Astrocyte (in vitro differentiated cells and primary cell): ENCODE measurements around the gene GRIN2A. TPM values are rescaled to one million over a fixed set of nuclear protein-coding genes. Genes with fewer than 3 reads are reported as not detected.

ENCODE experiments used
- DNase-seq: peaks from one replicate; pipeline ENCODE4 v3.0.0-alpha.2; 2010; ENCODE audit warnings: low read depth
- FAIRE-seq: peaks from 2 replicates; lab custom pipeline; 2011; peaks lifted over from hg19 to GRCh38; lab: Jason Lieb, UNC
- H2AFZ ChIP-seq: 2 replicates; pipeline ENCODE4 v1.6.0; 2012; ENCODE audit warnings: low read depth, low read length, inconsistent platforms
- H3K27ac ChIP-seq: 2 replicates; pipeline ENCODE4 v1.5.1; 2011; ENCODE audit warnings: low read depth, low read length, inconsistent platforms
- H3K27me3 ChIP-seq: 2 replicates; pipeline ENCODE4 v1.6.0; 2011; ENCODE audit warnings: low read length, inconsistent platforms; ENCODE audit not compliant: insufficient read depth
- H3K36me3 ChIP-seq: 2 replicates; pipeline ENCODE4 v1.5.1; 2011; ENCODE audit warnings: low read length, inconsistent platforms; ENCODE audit not compliant: insufficient read depth
- H3K4me1 ChIP-seq: 2 replicates; pipeline ENCODE4 v1.5.1; 2011; ENCODE audit warnings: low read length, inconsistent platforms; ENCODE audit not compliant: insufficient read depth
- H3K4me2 ChIP-seq: 2 replicates; pipeline ENCODE4 v1.6.0; 2012; ENCODE audit warnings: low read length, inconsistent platforms
- H3K4me3 ChIP-seq: 2 replicates; pipeline ENCODE4 v1.5.1; 2011; ENCODE audit warnings: low read depth, mild to moderate bottlenecking, low read length, inconsistent platforms; ENCODE audit not compliant: insufficient read depth
- H3K79me2 ChIP-seq: 2 replicates; pipeline ENCODE4 v1.6.0; 2012; ENCODE audit warnings: mild to moderate bottlenecking, low read length, inconsistent platforms; ENCODE audit not compliant: insufficient read depth
- H3K9ac ChIP-seq: 2 replicates; pipeline ENCODE4 v1.6.0; 2012; ENCODE audit warnings: mild to moderate bottlenecking, low read length, inconsistent platforms
- H3K9me3 ChIP-seq: 2 replicates; pipeline ENCODE4 v1.5.1; 2012; ENCODE audit warnings: low read depth, mild to moderate bottlenecking, low read length, inconsistent platforms; ENCODE audit not compliant: insufficient read depth
- H4K20me1 ChIP-seq: 2 replicates; pipeline ENCODE4 v1.6.0; 2012; ENCODE audit warnings: low read length, inconsistent platforms; ENCODE audit not compliant: insufficient read depth
- H3K27ac Mint-ChIP-seq: one replicate; pipeline ENCODE4 v1.8.0; 2021; ENCODE audit warnings: mild to moderate bottlenecking, mixed read lengths; ENCODE audit not compliant: unreplicated experiment
- H3K27me3 Mint-ChIP-seq: one replicate; pipeline ENCODE4 v1.8.0; 2021; ENCODE audit warnings: low read depth, mixed read lengths; ENCODE audit not compliant: unreplicated experiment
- H3K36me3 Mint-ChIP-seq: one replicate; pipeline ENCODE4 v1.8.0; 2021; ENCODE audit warnings: low read depth, mixed read lengths; ENCODE audit not compliant: unreplicated experiment
- H3K4me1 Mint-ChIP-seq: one replicate; pipeline ENCODE4 v1.8.0; 2021; ENCODE audit warnings: low read depth, mixed read lengths; ENCODE audit not compliant: unreplicated experiment
- H3K4me3 Mint-ChIP-seq: one replicate; pipeline ENCODE4 v1.8.0; 2021; ENCODE audit warnings: mild to moderate bottlenecking, moderate library complexity, mixed read lengths; ENCODE audit not compliant: unreplicated experiment
- H3K9me3 Mint-ChIP-seq: one replicate; pipeline ENCODE4 v1.8.0; 2021; ENCODE audit warnings: mild to moderate bottlenecking, mixed read lengths; ENCODE audit not compliant: unreplicated experiment
- EZH2 ChIP-seq: IDR thresholded peaks from 2 replicates; pipeline ENCODE4 v1.6.1; 2012; ENCODE audit warnings: mild to moderate bottlenecking, low read length, inconsistent platforms; ENCODE audit not compliant: insufficient read depth
- total RNA-seq: library from RNA; stranded (reverse); gene quantifications from 2 replicates; pipeline ENCODE4 v1.2.1, GENCODE V29; 2021
- TF ChIP-seq, protein P1 (sequence below): IDR thresholded peaks from 2 replicates; pipeline ENCODE4 v1.5.1; 2011; ENCODE audit warnings: low read depth, mild to moderate bottlenecking, inconsistent platforms, low read length, moderate library complexity; ENCODE audit not compliant: insufficient read depth

Gene GRIN2A
- total RNA-seq, 1 donor from 2014 or later, result 0.68 TPM

DNA sequence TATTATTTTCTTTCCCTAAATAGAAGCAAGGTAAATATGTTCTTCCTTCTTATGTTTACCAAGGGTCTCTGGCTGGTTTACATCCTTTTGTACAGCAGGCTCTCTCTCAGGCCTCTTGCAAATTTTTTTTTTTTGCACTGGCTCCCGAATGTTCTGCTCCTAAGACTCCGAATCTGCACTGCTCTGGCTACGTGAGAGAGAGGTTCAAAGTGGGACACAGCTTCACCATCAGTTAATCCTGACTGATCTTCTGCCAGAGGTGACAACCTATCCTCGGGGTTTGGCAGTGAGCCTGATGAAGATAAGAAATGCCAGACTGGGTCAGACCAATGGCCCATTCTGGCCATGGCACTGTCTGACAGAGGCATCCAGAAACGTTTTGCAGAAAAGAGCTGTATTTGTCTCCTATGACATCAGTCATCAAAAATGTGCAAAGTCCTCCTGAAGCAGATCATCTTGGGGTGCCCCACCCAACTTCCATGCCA, 136.9 kb downstream of the GRIN2A start:
- Histone ChIP-seq H3K9ac (no peak overlapping the region), H3K27ac (no peak overlapping the region), H2AFZ (no peak overlapping the region), H4K20me1 (no peaks in the 10 kb centered on the region), H3K4me3 (no peak overlapping the region), H3K4me1 (no peaks in the 10 kb centered on the region), H3K27me3 (no peaks in the 10 kb centered on the region), H3K79me2 (no peaks in the 10 kb centered on the region), H3K9me3 (peaks cover 3% of the 10 kb centered on the region), H3K4me2 (no peak overlapping the region), H3K36me3 (no peaks in the 10 kb centered on the region)
- H3K9me3 Mint-ChIP-seq, result no peaks in the 10 kb centered on the region
- DNase-seq, result no peak
- no peak overlapping the region for H3K27ac Mint-ChIP-seq
- H3K36me3 Mint-ChIP-seq, result no peaks in the 10 kb centered on the region
- H3K4me3 Mint-ChIP-seq, result no peak overlapping the region
- FAIRE-seq, result no peak
- TF ChIP-seq EZH2, result no peak
- TF ChIP-seq, protein P1, sequence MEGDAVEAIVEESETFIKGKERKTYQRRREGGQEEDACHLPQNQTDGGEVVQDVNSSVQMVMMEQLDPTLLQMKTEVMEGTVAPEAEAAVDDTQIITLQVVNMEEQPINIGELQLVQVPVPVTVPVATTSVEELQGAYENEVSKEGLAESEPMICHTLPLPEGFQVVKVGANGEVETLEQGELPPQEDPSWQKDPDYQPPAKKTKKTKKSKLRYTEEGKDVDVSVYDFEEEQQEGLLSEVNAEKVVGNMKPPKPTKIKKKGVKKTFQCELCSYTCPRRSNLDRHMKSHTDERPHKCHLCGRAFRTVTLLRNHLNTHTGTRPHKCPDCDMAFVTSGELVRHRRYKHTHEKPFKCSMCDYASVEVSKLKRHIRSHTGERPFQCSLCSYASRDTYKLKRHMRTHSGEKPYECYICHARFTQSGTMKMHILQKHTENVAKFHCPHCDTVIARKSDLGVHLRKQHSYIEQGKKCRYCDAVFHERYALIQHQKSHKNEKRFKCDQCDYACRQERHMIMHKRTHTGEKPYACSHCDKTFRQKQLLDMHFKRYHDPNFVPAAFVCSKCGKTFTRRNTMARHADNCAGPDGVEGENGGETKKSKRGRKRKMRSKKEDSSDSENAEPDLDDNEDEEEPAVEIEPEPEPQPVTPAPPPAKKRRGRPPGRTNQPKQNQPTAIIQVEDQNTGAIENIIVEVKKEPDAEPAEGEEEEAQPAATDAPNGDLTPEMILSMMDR, result no peak
- peaks cover 14% of the 10 kb centered on the region for H3K27me3 Mint-ChIP-seq
- H3K4me1 Mint-ChIP-seq, result no peaks in the 10 kb centered on the region

DNA sequence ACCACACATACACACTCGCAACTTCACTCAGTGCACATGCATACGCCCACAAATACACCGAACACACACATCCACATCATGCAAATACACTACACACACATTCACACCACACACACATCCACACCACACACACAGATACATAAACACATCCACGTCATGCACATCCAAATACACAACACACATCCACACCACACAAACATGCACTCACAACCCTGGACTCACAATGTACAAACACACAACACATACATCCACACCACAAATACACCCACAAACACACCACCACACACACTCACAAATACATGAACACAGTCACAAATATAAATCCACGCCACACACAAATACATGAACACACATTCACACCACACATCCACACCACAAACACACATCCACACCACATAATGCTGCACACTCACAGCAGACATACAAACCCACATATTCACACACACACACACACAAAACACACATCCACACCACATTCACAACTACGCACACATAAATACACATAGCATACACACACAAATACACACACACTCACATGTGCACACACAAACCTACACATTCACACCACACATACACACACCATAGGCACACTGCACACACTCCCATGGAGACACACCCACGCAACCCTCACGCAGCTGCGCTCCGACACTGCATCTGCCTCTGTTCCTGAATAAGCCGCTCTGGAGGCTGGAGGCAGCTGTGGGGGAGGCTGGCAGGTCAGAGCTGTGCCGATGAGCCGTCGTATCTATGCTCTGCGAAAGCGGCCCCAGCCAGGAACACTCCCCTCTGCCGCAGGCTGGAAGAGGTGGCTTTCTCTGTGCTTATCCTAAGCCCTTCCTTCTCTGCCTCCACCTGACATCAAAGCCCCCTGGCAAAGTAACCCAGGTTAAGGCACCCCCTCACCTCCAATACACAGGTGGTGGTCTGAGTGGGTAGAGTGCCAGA, 141.8 kb downstream of the GRIN2A start:
- no peaks in the 10 kb centered on the region for H4K20me1 ChIP-seq
- H3K79me2 ChIP-seq, result no peaks in the 10 kb centered on the region
- H3K4me1 ChIP-seq, result peaks cover 3% of the 10 kb centered on the region
- peaks cover 3% of the 10 kb centered on the region for H3K27me3 ChIP-seq
- FAIRE-seq, result peak; percentile 29
- no peak overlapping the region for H2AFZ ChIP-seq
- Mint-ChIP-seq H3K36me3 (no peaks in the 10 kb centered on the region), H3K9me3 (peaks cover 7% of the 10 kb centered on the region), H3K4me1 (no peaks in the 10 kb centered on the region), H3K27ac (no peak overlapping the region), H3K27me3 (peaks cover 8% of the 10 kb centered on the region), H3K4me3 (no peak overlapping the region)
- no peak overlapping the region for H3K4me3 ChIP-seq
- H3K36me3 ChIP-seq, result no peaks in the 10 kb centered on the region
- H3K9me3 ChIP-seq, result peaks cover 3% of the 10 kb centered on the region
- DNase-seq, result no peak
- no peak overlapping the region for H3K9ac ChIP-seq
- H3K4me2 ChIP-seq, result no peak overlapping the region
- TF ChIP-seq, protein P1, result no peak
- no peak for TF ChIP-seq EZH2
- no peak overlapping the region for H3K27ac ChIP-seq
